OCI-LY7 (cell line): ENCODE results near the gene HOXB5. TPM values are rescaled to one million over a fixed set of nuclear protein-coding genes. Genes with fewer than 3 reads are reported as not detected.

Experiments used
- BruUV-seq: library from RNA; stranded (reverse); fragments of 400-500 nt; replicated peaks from 2 replicates; lab custom pipeline; 2021; lab: Mats Ljungman, UMichigan
- CTCF ChIA-PET: fragments of 300-600 bp; sonication (Branson Sonifier 250); formaldehyde crosslinking; loops from one replicate; lab custom pipeline; 2022; ENCODE audit warnings: antibody characterized with exemption; ENCODE audit not compliant: unreplicated experiment; lab: Charles Lee
- POLR2A ChIA-PET: fragments of 300-600 bp; sonication (Branson Sonifier 250); formaldehyde crosslinking; loops from one replicate; lab custom pipeline; 2022; ENCODE audit warnings: antibody characterized with exemption; lab: Charles Lee
- DNase-seq: peaks from one replicate; pipeline ENCODE4 v3.0.0-alpha.2; 2015; ENCODE audit warnings: low spot score
- H2AFZ ChIP-seq: fragments of 200-600 bp; sonication (generic), shearing (Covaris generic); 2 replicates; pipeline ENCODE4 v1.6.1; 2014; ENCODE audit warnings: mild to moderate bottlenecking, antibody characterized with exemption, low read length, moderate library complexity
- H3K27ac ChIP-seq: fragments of 200-600 bp; sonication (generic); 2 replicates; pipeline ENCODE4 v1.5.1; 2014; ENCODE audit warnings: mixed run types, low read depth, mild to moderate bottlenecking, moderate library complexity, low read length, inconsistent platforms; ENCODE audit not compliant: poor library complexity, severe bottlenecking
- H3K36me3 ChIP-seq: fragments of 200-600 bp; sonication (generic); 2 replicates; pipeline ENCODE4 v1.6.1; 2014; ENCODE audit warnings: mild to moderate bottlenecking, antibody characterized with exemption, low read length, moderate library complexity, mixed read lengths; ENCODE audit not compliant: insufficient read depth
- H3K4me1 ChIP-seq: fragments of 200-600 bp; sonication (generic); 2 replicates; pipeline ENCODE4 v1.5.1; 2014; ENCODE audit warnings: mild to moderate bottlenecking, low read length; ENCODE audit not compliant: insufficient read depth, poor library complexity, severe bottlenecking
- H3K4me2 ChIP-seq: fragments of 200-600 bp; sonication (generic); 2 replicates; pipeline ENCODE4 v1.6.1; 2014; ENCODE audit warnings: mild to moderate bottlenecking, low read length
- H3K4me3 ChIP-seq: fragments of 200-600 bp; sonication (generic); 2 replicates; pipeline ENCODE4 v1.5.1; 2014; ENCODE audit warnings: mild to moderate bottlenecking, low read depth, low read length; ENCODE audit not compliant: poor library complexity, severe bottlenecking
- H3K79me2 ChIP-seq: fragments of 200-600 bp; sonication (generic); 2 replicates; pipeline ENCODE4 v1.6.1; 2016; ENCODE audit warnings: low read depth, mild to moderate bottlenecking, low read length, moderate library complexity, mixed read lengths; ENCODE audit not compliant: insufficient read depth
- H3K9me2 ChIP-seq: fragments of 200-600 bp; sonication (generic); 2 replicates; pipeline ENCODE4 v1.6.1; 2016; ENCODE audit warnings: mild to moderate bottlenecking, low read length, mixed read lengths; ENCODE audit not compliant: insufficient read depth
- H3K9me3 ChIP-seq: fragments of 200-600 bp; sonication (generic); 2 replicates; pipeline ENCODE4 v1.6.1; 2014; ENCODE audit warnings: mild to moderate bottlenecking, mixed run types, low read length, mixed read lengths
- H4K20me1 ChIP-seq: fragments of 200-600 bp; sonication (generic); 2 replicates; pipeline ENCODE4 v1.6.1; 2014; ENCODE audit warnings: mild to moderate bottlenecking, antibody characterized with exemption, low read length, moderate library complexity, mixed read lengths; ENCODE audit not compliant: insufficient read depth
- EZH2phosphoT487 ChIP-seq: fragments of 200-600 bp; sonication (generic); IDR thresholded peaks from 2 replicates; pipeline ENCODE4 v1.6.1; 2018; ENCODE audit warnings: low read depth, borderline replicate concordance, mild to moderate bottlenecking, mixed run types, antibody characterized with exemption, low read length, moderate library complexity, mixed read lengths
- intact Hi-C: fragments of 100-400 bp; cut with micrococcal nuclease; formaldehyde crosslinking; loops from one replicate; pipeline ENCODE4 v1.10.0; 2022; ENCODE audit not compliant: unreplicated experiment
- total RNA-seq, 2 experiments: library from RNA; depleted of rRNA in 1 of 2; stranded (reverse); fragments of >200 nt in 1 of 2; shearing (Covaris generic) in 1 of 2; gene quantifications; 2 replicates each; pipeline ENCODE4 v1.2.3, GENCODE V29; 2014 to 2022
- TF ChIP-seq, protein P1 (sequence below): fragments of 200-600 bp; sonication (generic); conservative IDR thresholded peaks from 2 replicates; pipeline ENCODE4 v1.5.1; 2014; ENCODE audit warnings: mild to moderate bottlenecking, antibody characterized with exemption, low read length, moderate library complexity, mixed read lengths

HOXB5 gene
- total RNA-seq, 2 experiments from 2014 or later: not detected

DNA sequence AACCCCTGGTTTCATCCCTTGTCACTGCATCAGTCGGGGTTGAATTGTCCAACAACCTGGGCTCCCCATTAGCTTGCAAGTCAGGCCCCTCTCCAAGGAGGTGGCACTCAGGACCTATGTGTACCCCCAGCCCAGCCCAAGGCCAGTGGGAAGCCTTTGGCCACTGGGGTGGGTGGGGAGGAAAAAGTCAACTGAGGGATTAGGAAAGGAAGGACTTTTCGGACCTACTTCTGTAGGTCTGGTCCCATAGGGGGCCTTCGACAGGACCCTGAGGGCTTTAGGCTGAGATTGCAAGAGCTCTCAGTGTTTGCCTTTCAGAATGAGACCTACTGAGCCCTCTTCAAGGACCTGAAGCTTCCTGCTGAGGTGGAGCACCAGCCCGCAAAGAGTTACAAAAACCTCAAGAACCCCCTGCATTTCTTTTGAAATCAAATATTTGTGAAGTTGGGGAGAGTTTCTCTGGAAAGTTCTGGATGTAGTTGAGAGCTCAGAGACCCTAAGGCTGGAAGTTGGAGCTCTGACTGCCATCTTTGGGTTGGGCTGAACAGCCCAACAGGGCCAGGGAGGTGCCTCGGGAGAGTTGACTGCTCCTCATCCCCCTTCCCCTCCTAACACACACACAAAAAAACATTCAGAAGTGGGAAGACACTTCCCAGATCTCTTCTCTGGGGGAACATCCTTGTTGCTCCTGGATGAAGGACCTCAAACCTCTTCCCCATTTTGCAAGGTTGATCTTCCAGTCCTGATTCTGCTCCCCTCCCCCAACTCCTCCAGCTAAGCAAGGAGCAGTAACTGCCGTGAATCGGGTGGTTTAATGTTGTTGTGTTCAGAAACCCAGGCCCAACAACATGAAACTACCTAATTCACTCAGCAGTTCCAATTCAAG is 38.4 kb upstream of the HOXB5 start:
- no peaks in the 10 kb centered on the region for H3K79me2 ChIP-seq

DNA sequence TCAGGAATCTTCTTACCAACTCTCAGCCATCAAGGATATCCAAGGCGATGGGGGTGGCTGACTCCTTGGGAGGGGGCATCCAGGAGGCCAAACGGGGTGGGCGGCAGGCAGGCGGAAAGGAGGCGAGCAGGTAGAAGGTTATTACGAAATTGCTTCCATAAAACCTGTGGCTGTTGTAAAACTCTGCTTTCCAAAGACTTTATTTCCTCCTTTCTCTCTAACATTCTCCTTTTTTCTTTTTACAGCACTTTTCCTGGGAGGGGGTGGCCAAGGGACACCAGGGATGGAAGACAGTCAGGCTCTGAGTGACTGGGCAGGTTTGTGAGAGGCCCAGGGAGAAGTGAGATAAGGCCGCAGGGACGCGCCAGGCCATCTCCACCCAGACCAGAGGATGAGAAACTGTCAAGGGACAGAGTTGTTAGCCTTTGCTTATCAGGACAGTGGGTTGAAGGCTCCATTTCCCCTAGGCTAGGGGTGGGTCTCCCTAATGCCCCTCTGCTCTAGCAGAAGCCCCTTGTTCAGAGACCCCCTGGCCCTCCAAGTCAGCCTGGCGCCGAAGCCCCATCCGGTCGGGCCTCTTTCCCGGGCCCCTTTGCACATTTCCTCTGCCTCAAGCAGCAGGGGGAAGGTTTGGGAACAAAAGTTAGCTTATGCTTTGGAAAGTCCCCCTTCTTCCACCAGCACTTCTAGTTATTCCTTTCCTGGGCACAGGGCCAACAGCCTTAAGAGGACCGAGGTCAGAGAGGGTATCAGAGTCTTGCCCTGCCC is 37.5 kb upstream of the HOXB5 start:
- DNase-seq: no peak
- ChIA-PET POLR2A (no interaction called here), CTCF (no interaction called here)
- H3K27ac ChIP-seq: no peak overlapping the region
- no peaks in the 10 kb centered on the region for H3K36me3 ChIP-seq
- no peak overlapping the region for H2AFZ ChIP-seq
- no peaks in the 10 kb centered on the region for H3K79me2 ChIP-seq
- no peak overlapping the region for H3K4me3 ChIP-seq
- H3K4me1 ChIP-seq: no peaks in the 10 kb centered on the region
- no peaks in the 10 kb centered on the region for H3K9me3 ChIP-seq
- TF ChIP-seq, protein P1, sequence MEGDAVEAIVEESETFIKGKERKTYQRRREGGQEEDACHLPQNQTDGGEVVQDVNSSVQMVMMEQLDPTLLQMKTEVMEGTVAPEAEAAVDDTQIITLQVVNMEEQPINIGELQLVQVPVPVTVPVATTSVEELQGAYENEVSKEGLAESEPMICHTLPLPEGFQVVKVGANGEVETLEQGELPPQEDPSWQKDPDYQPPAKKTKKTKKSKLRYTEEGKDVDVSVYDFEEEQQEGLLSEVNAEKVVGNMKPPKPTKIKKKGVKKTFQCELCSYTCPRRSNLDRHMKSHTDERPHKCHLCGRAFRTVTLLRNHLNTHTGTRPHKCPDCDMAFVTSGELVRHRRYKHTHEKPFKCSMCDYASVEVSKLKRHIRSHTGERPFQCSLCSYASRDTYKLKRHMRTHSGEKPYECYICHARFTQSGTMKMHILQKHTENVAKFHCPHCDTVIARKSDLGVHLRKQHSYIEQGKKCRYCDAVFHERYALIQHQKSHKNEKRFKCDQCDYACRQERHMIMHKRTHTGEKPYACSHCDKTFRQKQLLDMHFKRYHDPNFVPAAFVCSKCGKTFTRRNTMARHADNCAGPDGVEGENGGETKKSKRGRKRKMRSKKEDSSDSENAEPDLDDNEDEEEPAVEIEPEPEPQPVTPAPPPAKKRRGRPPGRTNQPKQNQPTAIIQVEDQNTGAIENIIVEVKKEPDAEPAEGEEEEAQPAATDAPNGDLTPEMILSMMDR: no peak
- TF ChIP-seq EZH2phosphoT487: no peak
- no peaks in the 10 kb centered on the region for H4K20me1 ChIP-seq
- BruUV-seq: no TSS peak
- intact Hi-C loops: no loop called here
- no peaks in the 10 kb centered on the region for H3K9me2 ChIP-seq
- no peak overlapping the region for H3K4me2 ChIP-seq

More for the DNA sequence above, 38.4 kb upstream of the HOXB5 start:
- no peaks in the 10 kb centered on the region for H3K4me1 ChIP-seq
- CTCF ChIA-PET: no interaction called here
- DNase-seq: no peak
- H3K36me3 ChIP-seq: no peaks in the 10 kb centered on the region
- H3K27ac ChIP-seq: no peak overlapping the region
- no peak overlapping the region for H3K4me2 ChIP-seq
- BruUV-seq: no TSS peak
- no peak for TF ChIP-seq EZH2phosphoT487
- TF ChIP-seq, protein P1: no peak
- H3K9me3 ChIP-seq: no peaks in the 10 kb centered on the region
- H4K20me1 ChIP-seq: no peaks in the 10 kb centered on the region
- H2AFZ ChIP-seq: no peak overlapping the region
- POLR2A ChIA-PET: no interaction called here
- intact Hi-C loops: no loop called here
- no peaks in the 10 kb centered on the region for H3K9me2 ChIP-seq
- H3K4me3 ChIP-seq: no peak overlapping the region
